Kidney epithelial cell (primary cell): ENCODE data around the gene VTI1A. TPM values are rescaled to one million over a fixed set of nuclear protein-coding genes. Genes with fewer than 3 reads are reported as not detected.
"Not testable (repeated sequence)": the region's sequence is repeated elsewhere in the genome, so short reads cannot be mapped to it uniquely, and the experiment has no call there.

Experiments used
- DNase-seq: peaks from one replicate; pipeline ENCODE4 v3.0.0-alpha.2; 2010; ENCODE audit warnings: low read depth
- H3K27me3 ChIP-seq: 2 replicates; pipeline ENCODE4 v1.6.0; 2011; ENCODE audit warnings: low read length; ENCODE audit not compliant: control insufficient read depth, insufficient read depth
- H3K36me3 ChIP-seq: 2 replicates; pipeline ENCODE4 v1.5.1; 2011; ENCODE audit warnings: low read length; ENCODE audit not compliant: control insufficient read depth, insufficient read depth
- H3K4me3 ChIP-seq: 2 replicates; pipeline ENCODE4 v1.5.1; 2011; ENCODE audit warnings: low read depth, mild to moderate bottlenecking, control low read depth, low read length
- CTCF ChIP-seq: IDR thresholded peaks from 2 replicates; pipeline ENCODE4 v1.5.1; 2011; ENCODE audit warnings: mild to moderate bottlenecking, moderate library complexity, low read length, control low read depth, inconsistent platforms; ENCODE audit not compliant: insufficient read depth, poor library complexity, severe bottlenecking
- total RNA-seq: library from RNA; depleted of rRNA; stranded (reverse); fragments of >200 nt; gene quantifications from 2 replicates; pipeline ENCODE4 v1.2.3, GENCODE V29; 2015

VTI1A gene
- total RNA-seq, 1 donor from 2014 or later = 45.7 TPM

DNA sequence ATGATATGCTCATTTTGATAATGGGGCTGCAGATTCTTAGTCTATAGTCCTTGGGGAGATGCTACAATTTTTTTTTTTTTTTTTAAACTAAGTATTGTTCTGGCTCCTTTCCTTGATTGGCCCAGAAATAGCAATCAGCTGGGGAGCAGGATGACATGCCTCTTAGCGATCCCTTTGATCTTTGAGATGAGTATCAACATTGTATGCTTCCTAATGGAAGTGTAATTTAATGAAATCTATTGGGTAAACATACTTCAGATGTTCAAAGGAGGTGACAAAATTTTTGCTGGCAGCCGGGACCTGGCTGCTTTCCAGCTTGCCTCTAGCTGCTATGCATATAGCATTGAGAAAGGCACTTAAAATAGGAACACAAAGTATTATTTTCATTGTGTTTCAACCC is 43.5 kb downstream of the VTI1A start:
- DNase-seq = no peak

GRCh38 chr10:112491144-112491543 is 44.1 kb downstream of the VTI1A start:
- Histone ChIP-seq H3K36me3 (no peaks in the 10 kb centered on the region), H3K27me3 (no peaks in the 10 kb centered on the region), H3K4me3 (no peak overlapping the region)
- no peak for DNase-seq
- TF ChIP-seq CTCF = no peak

More for the DNA sequence above, 43.5 kb downstream of the VTI1A start:
- Histone ChIP-seq H3K27me3 (no peaks in the 10 kb centered on the region), H3K36me3 (no peaks in the 10 kb centered on the region), H3K4me3 (no peak overlapping the region)
- TF ChIP-seq CTCF = no peak

- Histone ChIP-seq H3K4me3 (no peak overlapping the region), H3K27me3 (no peaks in the 10 kb centered on the region), H3K36me3 (no peaks in the 10 kb centered on the region)
- no peak for DNase-seq
- TF ChIP-seq CTCF = no peak
These were observed 45.7 kb downstream of the VTI1A start for GRCh38 chr10:112492736-112493135.

- no peak for TF ChIP-seq CTCF
- no peaks in the 10 kb centered on the region for H3K27me3 ChIP-seq
- no peak for DNase-seq
- no peak overlapping the region for H3K4me3 ChIP-seq
- H3K36me3 ChIP-seq = no peaks in the 10 kb centered on the region
These were observed 50.4 kb downstream of the VTI1A start for GRCh38 chr10:112497347-112497950.

GRCh38 chr10:112498806-112499205 is 51.8 kb downstream of the VTI1A start:
- H3K36me3 ChIP-seq = no peaks in the 10 kb centered on the region
- H3K27me3 ChIP-seq = no peaks in the 10 kb centered on the region
- no peak overlapping the region for H3K4me3 ChIP-seq
- DNase-seq = no peak
- TF ChIP-seq CTCF = no peak

DNA sequence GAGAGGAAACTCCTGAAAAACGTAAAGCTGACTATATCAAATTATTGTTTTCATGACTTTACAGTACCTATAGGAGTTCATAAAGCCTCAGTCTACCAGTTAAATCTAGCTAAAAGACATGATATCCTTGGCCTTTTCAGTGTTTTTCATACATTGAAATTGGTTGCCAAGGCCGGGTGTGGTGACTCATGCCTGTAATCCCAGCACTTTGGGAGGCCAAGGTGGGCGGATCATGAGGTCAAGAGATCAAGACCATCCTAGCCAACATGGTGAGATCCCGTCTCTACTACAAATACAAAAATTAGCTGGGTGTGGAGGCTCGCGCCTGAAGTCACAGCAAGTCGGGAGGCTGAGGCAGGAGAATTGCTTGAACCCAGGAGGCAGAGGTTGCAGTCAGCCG is 53.0 kb downstream of the VTI1A start:
- DNase-seq, H3K36me3 ChIP-seq, H3K27me3 ChIP-seq, H3K4me3 ChIP-seq: not testable (repeated sequence)
